H1 (cell line): ENCODE data around the gene RANBP9. TPM values are rescaled to one million over a fixed set of nuclear protein-coding genes. Genes with fewer than 3 reads are reported as not detected.

Experiments
- CTCF ChIA-PET: fragments of 300-600 bp; sonication (Branson Sonifier 250); formaldehyde crosslinking; loops from one replicate; lab custom pipeline; 2021; ENCODE audit not compliant: partially characterized antibody; lab: Charles Lee
- POLR2A ChIA-PET: fragments of 300-600 bp; sonication (Branson Sonifier 250); formaldehyde crosslinking; loops from one replicate; lab custom pipeline; 2021; ENCODE audit warnings: inconsistent platforms; ENCODE audit not compliant: partially characterized antibody; lab: Charles Lee
- DNase-seq, 2 experiments: peaks; one replicate each; pipeline versions ENCODE4 v3.0.0 to v3.0.0-alpha.2; 2010 to 2022; ENCODE audit warnings: low spot score in 2 of 2, low read depth in 1 of 2, mixed read lengths in 1 of 2
- FAIRE-seq: peaks from 2 replicates; lab custom pipeline; 2011; peaks lifted over from hg19 to GRCh38; lab: Jason Lieb, UNC
- H2AFZ ChIP-seq: 2 replicates; pipeline ENCODE4 v1.8.1; 2012; ENCODE audit warnings: low read length, inconsistent platforms
- H2AK5ac ChIP-seq: 2 replicates; pipeline ENCODE4 v1.6.1; 2013; ENCODE audit warnings: low read depth, low read length
- H2BK120ac ChIP-seq: replicated peaks from 2 replicates; pipeline ENCODE3; 2013; ENCODE audit warnings: low read depth, low read length, inconsistent platforms
- H2BK12ac ChIP-seq: 2 replicates; pipeline ENCODE4 v1.6.1; 2013; ENCODE audit warnings: low read depth, low read length
- H2BK15ac ChIP-seq: 2 replicates; pipeline ENCODE4 v1.6.1; 2013; ENCODE audit warnings: low read length
- H2BK20ac ChIP-seq: 2 replicates; pipeline ENCODE4 v1.6.1; 2013; ENCODE audit warnings: low read length
- H2BK5ac ChIP-seq: 2 replicates; pipeline ENCODE4 v1.6.1; 2013; ENCODE audit warnings: low read depth, low read length
- H3K14ac ChIP-seq: 2 replicates; pipeline ENCODE4 v1.6.1; 2013; ENCODE audit warnings: inconsistent platforms; ENCODE audit not compliant: insufficient read length
- H3K18ac ChIP-seq: 2 replicates; pipeline ENCODE4 v1.6.1; 2013; ENCODE audit warnings: low read length; ENCODE audit errors: extremely low read depth
- H3K23ac ChIP-seq: 2 replicates; pipeline ENCODE4 v1.6.1; 2013; ENCODE audit warnings: inconsistent platforms; ENCODE audit not compliant: insufficient read length
- H3K23me2 ChIP-seq: 2 replicates; pipeline ENCODE4 v1.6.1; 2013; ENCODE audit warnings: low read depth, low read length
- H3K27ac ChIP-seq: 2 replicates; pipeline ENCODE4 v1.6.1; 2011; ENCODE audit warnings: low read depth, low read length, inconsistent platforms
- H3K27me3 ChIP-seq, 4 experiments: replicated peaks in 1 of 4; 1 replicate in 1 of 4; 2 replicates in 3 of 4; pipeline versions ENCODE4 v1.6.1 to v1.8.1; 2011 to 2013; ENCODE audit warnings: low read length in 3 of 4, mild to moderate bottlenecking in 3 of 4, inconsistent platforms in 2 of 4, mixed read lengths in 2 of 4, moderate library complexity in 1 of 4; ENCODE audit not compliant: control insufficient read depth in 3 of 4, insufficient read depth in 3 of 4; ENCODE audit errors: extremely low read depth in 1 of 4
- H3K36me3 ChIP-seq, 4 experiments: 2 replicates each; pipeline versions ENCODE4 v1.6.1 to v1.8.1; 2011 to 2013; ENCODE audit warnings: mild to moderate bottlenecking in 4 of 4, low read length in 3 of 4, moderate library complexity in 2 of 4, control low read depth in 1 of 4, inconsistent platforms in 1 of 4; ENCODE audit not compliant: insufficient read depth in 4 of 4, control insufficient read depth in 2 of 4
- H3K4ac ChIP-seq: replicated peaks from 2 replicates; pipeline ENCODE3; 2013; ENCODE audit warnings: low read length, low read depth, mixed read lengths, inconsistent platforms; ENCODE audit not compliant: insufficient read length
- H3K4me1 ChIP-seq, 4 experiments: replicated peaks in 1 of 4; 1 replicate in 1 of 4; 2 replicates in 3 of 4; pipeline versions ENCODE4 v1.6.1 to v1.8.1; 2011 to 2013; ENCODE audit warnings: low read length in 3 of 4, inconsistent platforms in 2 of 4, mixed read lengths in 1 of 4; ENCODE audit not compliant: insufficient read depth in 4 of 4, control insufficient read depth in 3 of 4
- H3K4me2 ChIP-seq, 2 experiments: 2 replicates each; pipeline versions ENCODE4 v1.6.1 to v1.8.1; 2011 to 2013; ENCODE audit warnings: low read depth in 2 of 2, low read length in 2 of 2, control low read depth in 1 of 2, inconsistent platforms in 1 of 2, mild to moderate bottlenecking in 1 of 2; ENCODE audit not compliant: insufficient read depth in 1 of 2
- H3K4me3 ChIP-seq, 4 experiments: fragments of 200-600, 300-600 bp in 1 of 4; sonication (generic), shearing (Covaris generic), sonication (Bioruptor Twin) in 1 of 4; 2 replicates each; pipeline versions ENCODE4 v1.5.1 to v1.8.1; 2011 to 2016; ENCODE audit warnings: low read length in 4 of 4, low read depth in 3 of 4, control low read depth in 2 of 4, inconsistent platforms in 2 of 4, mild to moderate bottlenecking in 2 of 4, mixed read lengths in 1 of 4, moderate library complexity in 1 of 4; ENCODE audit not compliant: insufficient read depth in 2 of 4; ENCODE audit errors: extremely low read depth in 1 of 4
- H3K56ac ChIP-seq: replicated peaks from 2 replicates; pipeline ENCODE3; 2013; ENCODE audit warnings: low read depth, mild to moderate bottlenecking, mixed read lengths, low read length, inconsistent platforms; ENCODE audit not compliant: insufficient read length
- H3K79me1 ChIP-seq: 2 replicates; pipeline ENCODE4 v1.6.1; 2013; ENCODE audit warnings: low read depth, low read length, control low read depth
- H3K79me2 ChIP-seq, 2 experiments: 2 replicates each; pipeline versions ENCODE4 v1.6.1 to v1.8.1; 2012 to 2013; ENCODE audit warnings: low read length in 2 of 2, mild to moderate bottlenecking in 2 of 2, inconsistent platforms in 1 of 2; ENCODE audit not compliant: insufficient read depth in 2 of 2, control insufficient read depth in 1 of 2
- H3K9ac ChIP-seq, 4 experiments: replicated peaks in 1 of 4; 1 replicate in 1 of 4; 2 replicates in 3 of 4; pipeline versions ENCODE4 v1.6.1 to v1.8.1; 2011 to 2013; ENCODE audit warnings: low read depth in 3 of 4, low read length in 3 of 4, control low read depth in 2 of 4, mild to moderate bottlenecking in 2 of 4, moderate library complexity in 2 of 4, inconsistent platforms in 1 of 4; ENCODE audit errors: extremely low read depth in 1 of 4
- H3K9me3 ChIP-seq, 2 experiments: 2 replicates each; pipeline versions ENCODE4 v1.6.1 to v1.8.1; 2012 to 2013; ENCODE audit warnings: mild to moderate bottlenecking in 2 of 2, moderate library complexity in 2 of 2, control low read depth in 1 of 2, inconsistent platforms in 1 of 2, low read depth in 1 of 2, low read length in 1 of 2, mixed read lengths in 1 of 2; ENCODE audit not compliant: insufficient read depth in 2 of 2
- H4K20me1 ChIP-seq, 2 experiments: replicated peaks in 1 of 2; 2 replicates each; pipeline versions ENCODE3 to v1.8.1; 2011 to 2013; ENCODE audit warnings: inconsistent platforms in 2 of 2, low read length in 2 of 2, mild to moderate bottlenecking in 1 of 2; ENCODE audit not compliant: insufficient read depth in 2 of 2, control insufficient read depth in 1 of 2
- H4K5ac ChIP-seq: 2 replicates; pipeline ENCODE4 v1.6.1; 2013; ENCODE audit warnings: low read length, low read depth, mixed read lengths, inconsistent platforms; ENCODE audit not compliant: insufficient read length
- H4K8ac ChIP-seq: 2 replicates; pipeline ENCODE4 v1.8.0; 2013; ENCODE audit warnings: mild to moderate bottlenecking, moderate library complexity, low read length, inconsistent platforms; ENCODE audit not compliant: insufficient read depth; ENCODE audit errors: extremely low read depth
- H4K91ac ChIP-seq: replicated peaks from 2 replicates; pipeline ENCODE3; 2013; ENCODE audit warnings: low read length, mixed read lengths, inconsistent platforms; ENCODE audit not compliant: insufficient read length
- CTCF ChIP-seq, 3 experiments: IDR thresholded peaks; 1 replicate in 2 of 3; 2 replicates in 1 of 3; pipeline versions ENCODE4 v1.5.1 to v1.6.1; 2011; ENCODE audit warnings: low read length in 3 of 3, mild to moderate bottlenecking in 3 of 3, inconsistent platforms in 2 of 3, low read depth in 1 of 3, moderate library complexity in 1 of 3; ENCODE audit not compliant: insufficient read depth in 1 of 3; ENCODE audit errors: control extremely low read depth in 1 of 3
- EZH2 ChIP-seq: fragments of 200-600 bp; sonication (generic); IDR thresholded peaks from 2 replicates; pipeline ENCODE4 v1.7.1; 2012; ENCODE audit warnings: low read depth, mild to moderate bottlenecking, moderate library complexity, low read length, inconsistent platforms; ENCODE audit not compliant: severe bottlenecking
- GABPA ChIP-seq: IDR thresholded peaks from 2 replicates; pipeline ENCODE4 v1.6.1; 2011; ENCODE audit warnings: mild to moderate bottlenecking, low read length, moderate library complexity, borderline replicate concordance; ENCODE audit not compliant: insufficient read depth
- JUN ChIP-seq: IDR thresholded peaks from 2 replicates; pipeline ENCODE4 v1.6.1; 2011; ENCODE audit warnings: low read depth, mild to moderate bottlenecking, improper control_type of control experiment, low read length
- KDM5A ChIP-seq: fragments of 200-600 bp; IDR thresholded peaks from 2 replicates; pipeline ENCODE4 v1.7.1; 2012; ENCODE audit warnings: mild to moderate bottlenecking, low read length, inconsistent platforms, mixed read lengths
- RAD21 ChIP-seq, 2 experiments: IDR thresholded peaks in 1 of 2; conservative IDR thresholded peaks in 1 of 2; 2 replicates each; pipeline ENCODE4 v1.6.1; 2011; ENCODE audit warnings: low read depth in 2 of 2, low read length in 2 of 2, improper control_type of control experiment in 1 of 2, inconsistent platforms in 1 of 2, mild to moderate bottlenecking in 1 of 2, moderate library complexity in 1 of 2
- RFX5 ChIP-seq: IDR thresholded peaks from 2 replicates; pipeline ENCODE4 v1.6.1; 2011; ENCODE audit warnings: low read depth, low read length, improper control_type of control experiment, borderline replicate concordance
- RNF2 ChIP-seq: fragments of 200-900, 300-1000 bp; sonication (generic); IDR thresholded peaks from 2 replicates; pipeline ENCODE4 v1.7.1; 2016; ENCODE audit warnings: borderline replicate concordance, low read depth, mild to moderate bottlenecking, antibody characterized with exemption, low read length; ENCODE audit not compliant: poor library complexity, severe bottlenecking; ENCODE audit errors: missing control alignments
- TBP ChIP-seq: IDR thresholded peaks from 2 replicates; pipeline ENCODE4 v1.6.1; 2011; ENCODE audit warnings: low read depth, low read length, improper control_type of control experiment
- TCF12 ChIP-seq: IDR thresholded peaks from 2 replicates; pipeline ENCODE4 v1.6.1; 2011; ENCODE audit warnings: low read depth, mild to moderate bottlenecking, low read length
- WGBS, 2 experiments: shearing (Covaris generic) in 1 of 2; methylation state at CpG; one replicate each; pipeline versions ENCODE4 v1.1.6 to v1.1.7; 2013 to 2015; ENCODE audit warnings: low lambda C conversion rate in 2 of 2, mixed read lengths in 2 of 2, inconsistent platforms in 1 of 2, low coverage in 1 of 2, missing lambda C conversion rate in 1 of 2; ENCODE audit not compliant: insufficient replicate concordance in 2 of 2, insufficient coverage in 1 of 2, insufficient read length in 1 of 2; ENCODE audit errors: extremely low coverage in 1 of 2, missing lambda C conversion rate in 1 of 2; 5-methylcytosine and 5-hydroxymethylcytosine counted together
- polyA plus RNA-seq, 7 experiments: library from polyadenylated mRNA; depleted of rRNA in 3 of 7; stranded (reverse) in 5 of 7; unstranded in 2 of 7; fragments of >200 nt in 5 of 7; fragments of 200-250 nt in 2 of 7; gene quantifications; 1 replicate in 5 of 7; 2 replicates in 1 of 7; 4 replicates in 1 of 7; pipeline versions ENCODE4 v1.2.1 to v1.2.3, GENCODE V29; 2011 to 2013; ENCODE audit warnings: missing spikeins in 2 of 7, mixed read lengths in 2 of 7
- total RNA-seq: library from RNA; stranded (reverse); fragmentation: NEBNext Ultra II Directional; extraction: Animal tissue kit (Norgen Biotek cat#: 25700); gene quantifications from 2 replicates; pipeline ENCODE4 v1.2.1, GENCODE V29; 2021

RANBP9 gene
- total and polyA plus RNA-seq, 2 of the 8 experiments (the other 6 are each of a cell fraction or from before 2014, with no cell fraction given): 13.0 to 36.7 TPM

GRCh38 chr6:13671548-13672127 lies 40.0 kb downstream of the RANBP9 start:
- H2AFZ ChIP-seq: no peak overlapping the region
- no peak overlapping the region for H4K8ac ChIP-seq
- no peak overlapping the region for H4K5ac ChIP-seq
- no peak overlapping the region for H3K18ac ChIP-seq
- H3K36me3 ChIP-seq: no peaks in the 10 kb centered on the region; a peak in 2 of 8 replicates
- FAIRE-seq (no peak), DNase-seq (no peak)
- no peak overlapping the region for H3K14ac ChIP-seq
- H3K4ac ChIP-seq: no peak overlapping the region
- H3K9ac ChIP-seq: no peak overlapping the region
- ChIA-PET POLR2A (interaction anchor here (0.9 kb wide), 1 partner anchor 57 kb away, joined by 3 read pairs; the partner anchor contains the start of gene NOL7), CTCF (no interaction called here)
- H3K56ac ChIP-seq: no peak overlapping the region
- no peak overlapping the region for H4K91ac ChIP-seq
- H3K23ac ChIP-seq: no peak overlapping the region
- peaks cover 0 to 1% (median 0%) of the 10 kb centered on the region in 4 experiments; a peak in 1 of 7 replicates for H3K4me1 ChIP-seq
- no peaks in the 10 kb centered on the region for H3K23me2 ChIP-seq
- no peak overlapping the region for H2BK5ac ChIP-seq
- no peak overlapping the region for H2AK5ac ChIP-seq
- peaks cover 4% of the 10 kb centered on the region for H3K79me1 ChIP-seq
- no peak overlapping the region for H2BK120ac ChIP-seq
- no peaks in the 10 kb centered on the region for H3K27me3 ChIP-seq
- H3K27ac ChIP-seq: no peak overlapping the region
- H3K4me2 ChIP-seq: no peak overlapping the region
- 100% methylated on average over 1 of the region's 1 CpG; no CpG with 5 or more reads in 1 of the 2 experiments for WGBS, 2 experiments
- H2BK20ac ChIP-seq: no peak overlapping the region
- H2BK12ac ChIP-seq: no peak overlapping the region
- H3K9me3 ChIP-seq: no peaks in the 10 kb centered on the region
- H2BK15ac ChIP-seq: no peak overlapping the region
- H3K79me2 ChIP-seq: peaks cover 3 to 94% of the 10 kb centered on the region in 2 experiments; a peak in 3 of 4 replicates
- H4K20me1 ChIP-seq: no peaks in the 10 kb centered on the region
- no peak overlapping the region for H3K4me3 ChIP-seq
- TF ChIP-seq RAD21 (IDR thresholded peaks at IDR 0.05 in 1 of 2, conservative IDR thresholded peaks at IDR 0.05 in 1 of 2; ENCODE audit: low read depth in 2 of 2, low read length in 2 of 2): no peak
- TF ChIP-seq CTCF (IDR thresholded peaks at IDR 0.05; ENCODE audit: control extremely low read depth in 1 of 3, insufficient read depth in 1 of 3, low read depth in 1 of 3, low read length in 3 of 3): no peak
- no peak for TF ChIP-seq GABPA
- TF ChIP-seq TBP: no peak
- no peak for TF ChIP-seq TCF12
- TF ChIP-seq RNF2: no peak
- no peak for TF ChIP-seq EZH2
- TF ChIP-seq KDM5A: no peak
- TF ChIP-seq JUN: no peak
- no peak for TF ChIP-seq RFX5
